GM19438 (cell line): ENCODE data around the gene LMAN2.
A peak's percentile ranks its signal among the peaks of the same experiment; 100 is the strongest.
"Not testable (repeated sequence)": the region's sequence is repeated elsewhere in the genome, so short reads cannot be mapped to it uniquely, and the experiment has no call there.

Source experiments
- ATAC-seq: cut with Tn5 transposase; IDR thresholded peaks from one replicate; pipeline ENCODE4 v1.9.1; 2021; ENCODE audit warnings: low read depth; ENCODE audit not compliant: unreplicated experiment

LMAN2 gene

GRCh38 chr5:177378884-177379883 is 27.7 kb upstream of the LMAN2 start:
- peak; percentile 45 for ATAC-seq

DNA sequence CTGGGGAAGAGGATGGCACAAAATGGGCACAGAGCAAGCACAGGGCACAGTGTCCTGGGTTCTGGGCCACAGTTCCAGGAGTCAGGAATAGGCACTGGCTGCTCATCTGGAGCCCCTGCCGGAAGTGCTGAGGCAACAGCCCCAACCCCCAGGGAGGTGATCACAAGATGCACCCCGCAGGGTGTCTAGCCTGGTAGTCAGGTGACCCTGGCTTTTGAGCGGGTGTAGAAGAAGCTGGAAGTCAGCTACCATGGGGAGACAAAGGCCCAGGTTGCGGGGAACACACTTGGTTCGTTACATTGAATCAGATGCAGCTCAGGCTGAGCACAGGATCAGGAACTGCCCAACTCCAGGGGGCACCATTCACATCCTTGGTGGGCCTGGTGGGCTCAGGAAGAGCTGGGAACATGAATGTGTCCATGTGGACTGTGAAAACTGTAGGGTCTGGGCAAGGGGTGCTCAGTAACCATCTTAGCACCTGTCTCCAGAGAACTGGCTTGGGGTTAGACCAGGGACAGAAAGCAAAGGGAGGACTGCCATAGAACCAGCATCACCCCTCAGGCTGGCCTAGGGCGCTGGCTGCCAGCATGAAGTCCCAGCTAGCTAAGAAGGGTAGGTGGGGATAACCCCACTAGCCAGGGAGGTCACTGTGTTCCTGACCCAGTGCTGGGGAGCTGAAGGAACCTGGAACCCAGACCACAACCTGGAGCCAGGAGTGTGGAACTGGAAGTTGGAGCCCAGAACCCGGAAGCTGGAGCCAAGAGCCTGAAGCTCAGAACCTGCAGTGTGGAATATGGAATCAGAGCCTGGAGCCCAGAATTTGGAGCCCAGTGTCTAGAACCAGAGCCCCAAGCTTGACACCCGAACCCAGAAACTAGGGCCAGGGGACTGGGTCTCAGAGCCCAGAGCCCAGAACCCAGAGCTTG is 26.6 kb upstream of the LMAN2 start:
- ATAC-seq: no peak

GRCh38 chr5:177376107-177376506 is 24.6 kb upstream of the LMAN2 start:
- ATAC-seq: no peak

- not testable (repeated sequence) for ATAC-seq
These were observed 24.0 kb upstream of the LMAN2 start for GRCh38 chr5:177375516-177375915.

DNA sequence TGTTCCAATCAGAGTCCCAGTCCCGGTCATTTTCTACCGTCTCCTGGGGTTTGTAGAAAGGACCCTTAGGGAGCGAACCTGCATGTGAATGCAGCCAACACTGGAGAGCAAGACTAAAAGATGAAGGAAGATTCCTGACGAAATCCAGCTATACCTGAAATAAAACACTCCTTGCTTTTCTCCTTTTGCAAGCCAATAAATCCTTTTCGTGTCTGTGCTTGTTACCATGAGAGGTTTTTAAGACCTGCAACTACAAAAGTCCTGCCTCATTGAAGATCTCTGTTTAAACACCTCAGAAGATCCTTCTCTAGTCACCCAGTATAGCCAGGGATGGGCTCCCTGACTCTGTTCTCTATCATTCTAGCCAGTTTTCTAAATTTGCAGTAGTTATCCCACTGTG is 22.7 kb upstream of the LMAN2 start:
- ATAC-seq: no peak

- no peak for ATAC-seq
These were observed 22.3 kb upstream of the LMAN2 start for GRCh38 chr5:177373806-177374205.

DNA sequence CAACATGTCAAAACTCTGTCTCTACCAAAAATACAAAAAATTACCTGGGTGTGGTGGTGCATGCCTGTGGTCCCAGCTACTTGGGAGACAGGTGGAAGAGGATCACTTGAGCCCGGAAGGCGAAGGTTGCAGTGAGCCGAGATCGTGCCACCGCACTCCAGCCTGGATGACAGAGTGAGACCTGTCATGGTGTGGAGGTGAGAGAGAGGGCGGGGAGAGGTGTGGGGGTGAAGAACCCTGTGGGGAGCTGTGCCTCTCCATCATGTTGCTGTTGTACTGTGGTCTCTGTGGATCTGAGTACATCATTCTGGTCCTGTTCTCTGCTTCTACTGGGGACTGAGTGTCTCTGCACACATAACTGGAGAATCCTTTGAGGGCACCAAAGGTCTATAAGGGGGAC is 21.4 kb upstream of the LMAN2 start:
- ATAC-seq: no peak

DNA sequence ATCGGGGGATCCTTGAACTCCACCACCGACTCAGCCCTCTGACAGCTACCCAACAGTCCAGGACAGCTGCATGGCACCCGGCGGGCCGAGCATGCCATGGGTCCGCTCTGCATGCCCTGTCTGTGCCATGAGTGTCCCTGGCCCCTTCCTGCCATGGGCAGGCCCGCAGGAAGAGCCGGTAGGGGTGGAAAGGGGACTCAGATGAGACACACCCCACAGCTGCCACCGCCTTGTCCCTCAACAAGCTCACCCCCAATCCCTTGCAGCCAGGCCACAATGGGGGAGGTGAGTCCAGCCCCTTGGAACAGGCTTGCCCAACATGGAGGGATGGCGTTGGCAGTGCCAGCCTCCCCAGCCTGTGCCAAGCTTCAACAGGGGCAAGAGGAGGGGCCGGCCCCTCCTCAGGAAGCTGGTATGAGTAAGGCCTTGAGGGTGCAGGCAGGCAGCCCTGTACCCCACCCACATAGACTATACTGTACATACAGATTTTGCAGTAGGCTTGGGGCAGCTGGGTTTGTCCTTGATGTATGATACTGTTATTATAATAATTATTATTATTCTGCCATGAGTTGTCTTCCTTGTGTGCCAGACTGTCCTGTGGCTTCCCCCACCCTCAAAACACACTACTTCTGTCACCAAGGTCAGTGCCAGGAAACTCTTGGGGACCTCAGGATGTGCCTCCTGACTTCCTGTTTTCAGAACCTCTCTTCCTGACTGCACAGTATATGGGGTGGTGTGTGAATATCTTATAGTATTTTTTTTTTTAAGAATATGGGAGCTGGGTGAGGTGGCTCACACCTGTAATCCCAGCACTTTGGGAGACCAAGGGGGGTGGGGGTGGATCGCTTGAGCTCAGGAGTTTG is 20.8 kb upstream of the LMAN2 start:
- ATAC-seq: no peak

GRCh38 chr5:177371120-177372033 is 19.9 kb upstream of the LMAN2 start:
- ATAC-seq: no peak

- ATAC-seq: peak; percentile 60
These were observed 19.1 kb upstream of the LMAN2 start for GRCh38 chr5:177370488-177371119.

DNA sequence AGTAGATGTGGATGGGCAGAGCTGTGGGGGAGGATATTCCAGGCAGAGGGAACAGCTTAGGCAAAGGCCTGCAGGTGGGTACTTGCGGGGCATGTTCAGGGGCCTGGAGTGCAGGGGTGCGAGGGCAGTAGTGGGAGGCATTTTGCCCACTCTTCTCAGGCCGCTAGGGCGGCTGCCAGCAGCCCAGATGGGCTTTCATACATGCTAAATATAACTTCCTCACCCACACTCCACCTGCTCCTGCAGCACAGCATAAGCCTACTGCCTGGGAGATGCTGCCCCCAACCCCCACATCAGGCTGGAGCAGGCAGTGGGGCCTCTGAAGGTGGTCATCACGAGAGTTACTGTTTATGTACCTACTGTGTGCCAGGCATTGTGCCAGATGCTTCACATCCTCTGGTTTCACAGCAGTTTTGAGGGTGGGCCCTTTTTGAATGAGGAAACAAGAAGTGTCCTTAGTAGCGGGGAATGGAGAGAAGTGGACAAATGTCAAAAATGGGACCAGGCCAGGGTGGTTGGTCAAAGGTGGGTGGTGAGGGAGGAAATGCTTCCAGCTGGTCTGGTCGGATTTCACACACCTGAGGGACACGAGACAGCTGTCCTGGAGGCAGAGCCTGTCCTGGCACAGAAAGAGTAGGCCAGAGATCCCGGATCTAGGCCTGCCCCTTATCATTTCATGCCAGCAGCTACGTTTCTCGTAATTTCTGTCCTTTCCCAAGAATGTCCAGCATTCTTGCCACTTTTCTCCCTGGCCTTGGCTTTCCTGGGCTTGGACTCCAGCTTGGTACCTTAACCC is 18.4 kb upstream of the LMAN2 start:
- no peak for ATAC-seq

GRCh38 chr5:177368869-177369644 is 17.6 kb upstream of the LMAN2 start:
- ATAC-seq: no peak

- no peak for ATAC-seq
These were observed 16.8 kb upstream of the LMAN2 start for GRCh38 chr5:177367981-177368868.

DNA sequence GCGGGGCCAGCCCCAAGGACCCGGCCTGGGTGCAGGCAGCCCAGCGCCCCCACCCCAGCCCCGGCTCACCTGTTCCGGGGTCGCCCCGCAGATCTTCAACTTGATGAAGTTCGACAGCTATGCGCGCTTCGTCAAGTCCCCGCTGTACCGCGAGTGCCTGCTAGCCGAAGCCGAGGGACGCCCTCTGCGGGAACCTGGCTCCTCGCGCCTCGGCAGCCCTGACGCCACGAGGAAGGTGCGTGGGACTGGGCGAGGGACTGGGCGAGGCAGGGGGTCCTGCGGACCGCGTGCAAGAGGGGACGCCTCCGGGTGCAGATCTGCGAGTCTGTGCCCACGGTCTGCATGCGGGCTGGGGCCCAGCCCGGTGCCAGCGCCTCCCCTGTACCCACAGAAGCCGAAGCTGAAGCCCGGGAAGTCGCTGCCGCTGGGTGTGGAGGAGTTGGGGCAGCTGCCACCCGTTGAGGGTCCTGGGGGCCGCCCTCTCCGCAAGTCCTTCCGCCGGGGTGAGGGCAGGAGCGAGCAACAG is 15.9 kb upstream of the LMAN2 start:
- no peak for ATAC-seq

DNA sequence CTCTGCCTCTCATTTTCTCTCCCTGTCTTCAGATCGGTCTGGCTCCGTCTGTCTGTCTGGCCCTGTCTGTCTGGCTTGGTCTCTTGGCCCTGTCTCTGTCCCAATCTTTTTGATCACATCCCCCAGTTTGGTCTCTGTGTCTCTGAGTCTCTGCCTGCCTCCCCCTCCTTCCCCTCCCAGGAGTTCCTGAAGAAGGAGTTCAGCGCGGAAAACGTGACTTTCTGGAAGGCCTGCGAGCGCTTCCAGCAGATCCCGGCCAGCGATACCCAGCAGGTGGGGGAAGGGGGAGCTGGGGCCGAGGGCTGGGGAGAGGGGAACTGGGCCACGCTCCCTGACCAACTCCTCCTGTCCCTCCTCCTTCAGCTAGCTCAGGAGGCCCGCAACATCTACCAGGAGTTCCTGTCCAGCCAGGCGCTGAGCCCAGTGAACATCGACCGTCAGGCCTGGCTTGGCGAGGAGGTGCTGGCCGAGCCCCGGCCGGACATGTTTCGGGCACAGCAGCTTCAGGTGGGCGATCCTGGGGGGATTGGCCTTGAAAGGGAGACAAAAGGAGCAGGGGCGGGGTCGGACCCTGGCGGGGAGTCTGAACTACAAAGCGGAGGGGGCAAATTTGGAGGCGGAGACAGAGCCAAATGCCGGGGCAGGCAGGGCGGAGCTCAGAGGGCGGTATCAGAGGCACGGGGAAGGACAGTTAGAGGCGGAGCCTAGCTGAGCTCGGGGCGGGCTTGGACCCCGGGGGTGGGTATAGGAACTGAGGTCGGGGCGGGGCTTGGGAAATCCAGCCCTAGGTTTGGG is 15.3 kb upstream of the LMAN2 start:
- ATAC-seq: no peak
